CD14-positive monocyte (primary cell): Measurements from ENCODE around the gene SCN2B. TPM values are rescaled to one million over a fixed set of nuclear protein-coding genes. Genes with fewer than 3 reads are reported as not detected.

ENCODE experiments used
- DNase-seq, 3 donors: peaks; one replicate each; pipeline ENCODE4 v3.0.0-alpha.2; 2011 to 2022
- H2AFZ ChIP-seq: 2 replicates; pipeline ENCODE4 v1.6.0; 2012; ENCODE audit warnings: mild to moderate bottlenecking, low read depth, low read length, inconsistent platforms; ENCODE audit not compliant: insufficient read depth, poor library complexity, severe bottlenecking
- H3K27ac ChIP-seq, 2 donors: 1 replicate in 1 of 2; 2 replicates in 1 of 2; pipeline ENCODE4 v1.5.1; 2012 to 2013; ENCODE audit warnings: low read length in 2 of 2, control low read depth in 1 of 2, inconsistent platforms in 1 of 2, low read depth in 1 of 2, mild to moderate bottlenecking in 1 of 2
- H3K27me3 ChIP-seq, 2 donors: one replicate each; pipeline versions ENCODE4 v1.6.0 to v1.6.1; 2011 to 2013; ENCODE audit warnings: low read length in 2 of 2; ENCODE audit not compliant: control insufficient read depth in 2 of 2, insufficient read depth in 2 of 2
- H3K36me3 ChIP-seq, 2 donors: replicated peaks in 1 of 2; 1 replicate in 1 of 2; 2 replicates in 1 of 2; pipeline versions ENCODE4 v1.5.1 to v1.6.1; 2012 to 2013; ENCODE audit warnings: low read length in 2 of 2, control low read depth in 1 of 2, inconsistent platforms in 1 of 2, mild to moderate bottlenecking in 1 of 2; ENCODE audit not compliant: insufficient read depth in 2 of 2, control insufficient read depth in 1 of 2
- H3K4me1 ChIP-seq, 2 donors: 1 replicate in 1 of 2; 2 replicates in 1 of 2; pipeline versions ENCODE4 v1.5.1 to v1.6.1; 2012 to 2013; ENCODE audit warnings: low read length in 2 of 2, control low read depth in 1 of 2, inconsistent platforms in 1 of 2, mild to moderate bottlenecking in 1 of 2, moderate library complexity in 1 of 2; ENCODE audit not compliant: insufficient read depth in 2 of 2, control insufficient read depth in 1 of 2
- H3K4me2 ChIP-seq: replicated peaks from 2 replicates; pipeline ENCODE3; 2012; ENCODE audit warnings: low read length, moderate library complexity, mild to moderate bottlenecking; ENCODE audit not compliant: poor library complexity, severe bottlenecking; ENCODE audit errors: extremely low read depth
- H3K4me3 ChIP-seq, 3 experiments: fragments of 200-600 bp in 1 of 3; sonication (generic) in 1 of 3; replicated peaks in 1 of 3; 1 replicate in 2 of 3; 2 replicates in 1 of 3; pipeline ENCODE4 v1.5.1; 2011 to 2013; ENCODE audit warnings: low read length in 3 of 3, mild to moderate bottlenecking in 3 of 3, control low read depth in 2 of 3, low read depth in 2 of 3, inconsistent platforms in 1 of 3, moderate library complexity in 1 of 3
- H3K79me2 ChIP-seq: 2 replicates; pipeline ENCODE4 v1.6.0; 2012; ENCODE audit warnings: mild to moderate bottlenecking, control low read depth, inconsistent platforms, low read length, moderate library complexity; ENCODE audit not compliant: insufficient read depth
- H3K9ac ChIP-seq: 2 replicates; pipeline ENCODE4 v1.6.0; 2017; ENCODE audit warnings: low read length, mild to moderate bottlenecking; ENCODE audit not compliant: insufficient read depth, poor library complexity, severe bottlenecking
- H3K9me3 ChIP-seq, 2 donors: replicated peaks in 1 of 2; 1 replicate in 1 of 2; 2 replicates in 1 of 2; pipeline versions ENCODE4 v1.5.1 to v1.6.1; 2012 to 2013; ENCODE audit warnings: low read length in 2 of 2, control low read depth in 1 of 2; ENCODE audit not compliant: control insufficient read depth in 1 of 2, insufficient read depth in 1 of 2
- H4K20me1 ChIP-seq: 2 replicates; pipeline ENCODE4 v1.6.0; 2012; ENCODE audit warnings: mild to moderate bottlenecking, low read length, control low read depth, moderate library complexity; ENCODE audit not compliant: insufficient read depth
- H3K27ac Mint-ChIP-seq, 7 donors: one replicate each; pipeline ENCODE4 v1.8.0; 2020; ENCODE audit warnings: mild to moderate bottlenecking in 7 of 7, mixed read lengths in 7 of 7, moderate library complexity in 6 of 7, inconsistent platforms in 2 of 7
- H3K27me3 Mint-ChIP-seq, 3 donors: one replicate each; pipeline ENCODE4 v1.8.0; 2021 to 2022; ENCODE audit warnings: low read depth in 3 of 3, mild to moderate bottlenecking in 3 of 3, mixed read lengths in 3 of 3, moderate library complexity in 3 of 3, inconsistent platforms in 1 of 3
- H3K36me3 Mint-ChIP-seq, 2 donors: one replicate each; pipeline ENCODE4 v1.8.0; 2020; ENCODE audit warnings: mixed read lengths in 2 of 2, inconsistent platforms in 1 of 2, mild to moderate bottlenecking in 1 of 2
- H3K4me1 Mint-ChIP-seq: one replicate; pipeline ENCODE4 v1.8.0; 2020; ENCODE audit warnings: mild to moderate bottlenecking, mixed read lengths
- H3K4me3 Mint-ChIP-seq, 2 donors: one replicate each; pipeline ENCODE4 v1.8.0; 2020; ENCODE audit warnings: mild to moderate bottlenecking in 2 of 2, mixed read lengths in 2 of 2, moderate library complexity in 1 of 2
- H3K9me3 Mint-ChIP-seq, 7 donors: one replicate each; pipeline ENCODE4 v1.8.0; 2020 to 2022; ENCODE audit warnings: mixed read lengths in 7 of 7, mild to moderate bottlenecking in 6 of 7, moderate library complexity in 6 of 7, inconsistent platforms in 2 of 7
- WGBS: methylation state at CpG from one replicate; pipeline ENCODE4 v1.1.5; 2013; ENCODE audit warnings: missing lambda C conversion rate; ENCODE audit not compliant: insufficient coverage; 5-methylcytosine and 5-hydroxymethylcytosine counted together
- intact Hi-C, 2 donors: fragments of 100-400 bp; cut with micrococcal nuclease; formaldehyde crosslinking; loops; one replicate each; pipeline versions ENCODE4 v1.15.0 to v1.15.1; 2023
- polyA plus RNA-seq, 3 donors: library from polyadenylated mRNA; depleted of rRNA in 1 of 3; unstranded in 2 of 3; stranded (reverse) in 1 of 3; fragments of 300-500 nt in 2 of 3; fragments of >200 nt in 1 of 3; fragmentation: Illumina TruSeq in 2 of 3; gene quantifications; 1 replicate in 2 of 3; 2 replicates in 1 of 3; pipeline ENCODE4 v1.2.3, GENCODE V29; 2012 to 2021
- TF ChIP-seq, protein P1 (sequence below): fragments of 200-600 bp; IDR thresholded peaks from one replicate; pipeline ENCODE4 v1.8.0; 2022; ENCODE audit warnings: antibody characterized with exemption, mild to moderate bottlenecking

The SCN2B gene
- polyA plus RNA-seq, 3 donors: 0.01 TPM; not detected in 2

GRCh38 chr11:118164885-118165284, 11.6 kb downstream of the SCN2B start:
- H3K4me1 ChIP-seq: no peaks in the 10 kb centered on the region
- no peak overlapping the region for H3K4me2 ChIP-seq
- no peak overlapping the region for H3K27ac ChIP-seq
- H3K4me3 Mint-ChIP-seq: no peak overlapping the region
- H3K27me3 ChIP-seq: peaks cover 0 to 2% of the 10 kb centered on the region in 2 donors
- peaks cover 0 to 1% (median 0%) of the 10 kb centered on the region in 7 donors for H3K9me3 Mint-ChIP-seq
- H3K79me2 ChIP-seq: no peaks in the 10 kb centered on the region
- no peaks in the 10 kb centered on the region for H4K20me1 ChIP-seq
- no CpG with 5 or more reads among the region's 2 CpGs for WGBS
- no peak overlapping the region for H3K9ac ChIP-seq
- TF ChIP-seq, protein P1, sequence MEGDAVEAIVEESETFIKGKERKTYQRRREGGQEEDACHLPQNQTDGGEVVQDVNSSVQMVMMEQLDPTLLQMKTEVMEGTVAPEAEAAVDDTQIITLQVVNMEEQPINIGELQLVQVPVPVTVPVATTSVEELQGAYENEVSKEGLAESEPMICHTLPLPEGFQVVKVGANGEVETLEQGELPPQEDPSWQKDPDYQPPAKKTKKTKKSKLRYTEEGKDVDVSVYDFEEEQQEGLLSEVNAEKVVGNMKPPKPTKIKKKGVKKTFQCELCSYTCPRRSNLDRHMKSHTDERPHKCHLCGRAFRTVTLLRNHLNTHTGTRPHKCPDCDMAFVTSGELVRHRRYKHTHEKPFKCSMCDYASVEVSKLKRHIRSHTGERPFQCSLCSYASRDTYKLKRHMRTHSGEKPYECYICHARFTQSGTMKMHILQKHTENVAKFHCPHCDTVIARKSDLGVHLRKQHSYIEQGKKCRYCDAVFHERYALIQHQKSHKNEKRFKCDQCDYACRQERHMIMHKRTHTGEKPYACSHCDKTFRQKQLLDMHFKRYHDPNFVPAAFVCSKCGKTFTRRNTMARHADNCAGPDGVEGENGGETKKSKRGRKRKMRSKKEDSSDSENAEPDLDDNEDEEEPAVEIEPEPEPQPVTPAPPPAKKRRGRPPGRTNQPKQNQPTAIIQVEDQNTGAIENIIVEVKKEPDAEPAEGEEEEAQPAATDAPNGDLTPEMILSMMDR: no peak
- H3K4me3 ChIP-seq: no peak overlapping the region
- H2AFZ ChIP-seq: no peak overlapping the region
- H3K4me1 Mint-ChIP-seq: peaks cover 2% of the 10 kb centered on the region
- intact Hi-C loops: no loop called here
- H3K27ac Mint-ChIP-seq: no peak overlapping the region
- DNase-seq: no peak
- H3K36me3 Mint-ChIP-seq: no peaks in the 10 kb centered on the region
- peaks cover 11 to 24% (median 11%) of the 10 kb centered on the region in 3 donors for H3K27me3 Mint-ChIP-seq
- no peaks in the 10 kb centered on the region for H3K36me3 ChIP-seq
- H3K9me3 ChIP-seq: no peaks in the 10 kb centered on the region

DNA sequence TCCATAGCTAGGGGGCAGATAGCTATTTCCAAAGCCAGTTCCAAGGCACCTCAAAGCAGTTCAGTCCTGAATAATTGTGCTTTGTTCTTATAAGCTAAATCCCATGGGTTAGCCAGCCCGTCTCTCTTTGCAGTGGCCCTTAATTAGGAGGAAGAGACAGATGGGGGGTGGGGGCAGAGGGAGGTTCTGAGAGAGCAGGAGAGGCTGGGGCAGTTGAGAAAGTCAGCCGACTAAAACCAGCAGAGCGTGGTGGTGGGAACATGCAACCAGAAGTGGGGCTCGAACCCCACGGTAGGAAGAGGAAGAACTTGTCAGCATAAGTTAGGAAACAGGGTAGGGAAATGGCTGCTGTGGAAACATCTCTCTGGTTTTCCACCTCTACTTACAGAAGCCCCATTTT, 12.9 kb downstream of the SCN2B start:
- H3K27me3 ChIP-seq: peaks cover 0 to 7% of the 10 kb centered on the region in 2 donors
- no peak overlapping the region for H3K27ac Mint-ChIP-seq
- WGBS: 51% methylated on average over 2 of the region's 5 CpGs

More for the DNA sequence above, 12.9 kb downstream of the SCN2B start:
- Histone ChIP-seq H3K4me3 (no peak overlapping the region), H2AFZ (no peak overlapping the region), H3K4me2 (no peak overlapping the region), H3K79me2 (no peaks in the 10 kb centered on the region), H3K9ac (no peak overlapping the region), H4K20me1 (no peaks in the 10 kb centered on the region), H3K36me3 (no peaks in the 10 kb centered on the region), H3K9me3 (no peaks in the 10 kb centered on the region), H3K27ac (no peak overlapping the region), H3K4me1 (no peaks in the 10 kb centered on the region)
- no peak overlapping the region for H3K4me3 Mint-ChIP-seq
- H3K27me3 Mint-ChIP-seq: peaks cover 8 to 26% (median 16%) of the 10 kb centered on the region in 3 donors
- intact Hi-C loops: no loop called here
- peaks cover 0 to 1% (median 0%) of the 10 kb centered on the region in 7 donors for H3K9me3 Mint-ChIP-seq
- DNase-seq: no peak
- TF ChIP-seq, protein P1: no peak
- H3K36me3 Mint-ChIP-seq: no peaks in the 10 kb centered on the region
- peaks cover 4% of the 10 kb centered on the region for H3K4me1 Mint-ChIP-seq
